Suprapubic skin (tissue), 4 donors: ENCODE results near the gene RLN3.

ENCODE experiments used
- EP300 ChIP-seq: sonication (generic); formaldehyde crosslinking; IDR thresholded peaks from one replicate; pipeline ENCODE4 v1.6.1; 2017; ENCODE audit warnings: antibody characterized with exemption
- POLR2A ChIP-seq, 2 donors: fragments of 450-650 bp; IDR thresholded peaks; one replicate each; pipeline ENCODE4 v1.6.1; 2017; ENCODE audit warnings: antibody characterized with exemption in 2 of 2, mild to moderate bottlenecking in 2 of 2, moderate library complexity in 2 of 2
- POLR2AphosphoS5 ChIP-seq, 3 donors: sonication (generic); formaldehyde crosslinking; IDR thresholded peaks; one replicate each; pipeline ENCODE4 v1.6.1; 2017; ENCODE audit warnings: antibody characterized with exemption in 3 of 3
- TF ChIP-seq, protein P1 (sequence below), 2 donors: fragments of 200-600 bp in 1 of 2; fragments of 450-650 bp in 1 of 2; sonication (generic) in 1 of 2; IDR thresholded peaks; one replicate each; pipeline ENCODE4 v1.5.1; 2016 to 2019; ENCODE audit warnings: antibody characterized with exemption in 2 of 2, mild to moderate bottlenecking in 1 of 2, moderate library complexity in 1 of 2

DNA sequence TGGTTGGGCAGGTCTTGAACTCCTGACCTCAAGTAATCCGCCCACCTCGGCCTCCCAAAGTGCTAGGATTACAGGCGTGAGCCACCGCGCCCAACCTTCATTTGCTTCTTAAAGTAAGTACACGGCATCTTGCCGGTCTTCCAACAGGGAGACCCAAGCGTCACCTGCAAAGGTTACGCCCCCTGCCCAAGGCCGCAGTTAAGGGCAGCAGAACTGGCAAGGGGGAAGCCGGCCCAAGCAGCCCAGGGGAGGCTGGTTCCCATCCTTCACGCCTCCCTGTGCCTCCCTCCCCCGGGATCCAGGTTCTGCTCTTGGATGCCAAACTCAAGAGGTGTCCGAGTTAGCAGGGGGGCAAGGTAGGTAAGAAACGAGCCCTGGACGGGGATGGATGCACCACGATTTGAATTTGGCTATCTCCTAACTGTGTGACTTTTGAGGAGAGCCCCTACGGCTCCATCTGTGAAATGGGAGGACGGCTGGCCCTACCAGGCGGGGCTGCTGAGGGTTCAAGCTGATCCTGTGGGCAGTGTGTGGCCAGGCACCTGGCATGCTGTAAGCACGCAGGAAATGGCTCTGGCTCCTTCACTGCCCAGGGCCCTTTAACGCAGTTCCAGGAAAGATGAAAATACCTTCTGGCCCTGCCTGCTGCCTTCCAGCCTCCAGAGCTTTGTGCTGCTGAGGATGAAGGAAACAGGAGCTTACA lies 30.9 kb upstream of the RLN3 start:
- no peak for TF ChIP-seq POLR2A (IDR thresholded peaks at IDR 0.05)
- TF ChIP-seq, protein P1, sequence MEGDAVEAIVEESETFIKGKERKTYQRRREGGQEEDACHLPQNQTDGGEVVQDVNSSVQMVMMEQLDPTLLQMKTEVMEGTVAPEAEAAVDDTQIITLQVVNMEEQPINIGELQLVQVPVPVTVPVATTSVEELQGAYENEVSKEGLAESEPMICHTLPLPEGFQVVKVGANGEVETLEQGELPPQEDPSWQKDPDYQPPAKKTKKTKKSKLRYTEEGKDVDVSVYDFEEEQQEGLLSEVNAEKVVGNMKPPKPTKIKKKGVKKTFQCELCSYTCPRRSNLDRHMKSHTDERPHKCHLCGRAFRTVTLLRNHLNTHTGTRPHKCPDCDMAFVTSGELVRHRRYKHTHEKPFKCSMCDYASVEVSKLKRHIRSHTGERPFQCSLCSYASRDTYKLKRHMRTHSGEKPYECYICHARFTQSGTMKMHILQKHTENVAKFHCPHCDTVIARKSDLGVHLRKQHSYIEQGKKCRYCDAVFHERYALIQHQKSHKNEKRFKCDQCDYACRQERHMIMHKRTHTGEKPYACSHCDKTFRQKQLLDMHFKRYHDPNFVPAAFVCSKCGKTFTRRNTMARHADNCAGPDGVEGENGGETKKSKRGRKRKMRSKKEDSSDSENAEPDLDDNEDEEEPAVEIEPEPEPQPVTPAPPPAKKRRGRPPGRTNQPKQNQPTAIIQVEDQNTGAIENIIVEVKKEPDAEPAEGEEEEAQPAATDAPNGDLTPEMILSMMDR (IDR thresholded peaks at IDR 0.05) = no peak
- no peak for TF ChIP-seq EP300
- no peak for TF ChIP-seq POLR2AphosphoS5 (IDR thresholded peaks at IDR 0.05)
